ENCODE measurements around the gene BNIPL.
A peak's percentile ranks its signal among the peaks of the same experiment; 100 is the strongest.

DNA sequence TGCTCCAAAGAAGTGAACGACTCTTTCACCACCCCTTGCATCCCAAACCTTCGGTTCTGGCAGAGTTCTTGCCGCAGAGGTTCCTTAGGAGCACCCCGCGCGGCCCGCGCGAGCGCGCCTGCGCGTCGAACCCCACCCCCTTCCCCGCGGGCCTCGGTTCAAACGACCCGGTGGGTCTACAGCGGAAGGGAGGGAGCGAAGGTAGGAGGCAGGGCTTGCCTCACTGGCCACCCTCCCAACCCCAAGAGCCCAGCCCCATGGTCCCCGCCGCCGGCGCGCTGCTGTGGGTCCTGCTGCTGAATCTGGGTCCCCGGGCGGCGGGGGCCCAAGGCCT lies 11.2 kb downstream of the BNIPL start, which contains the start of gene C1orf56:
- no peak for TF ChIP-seq POLR2A (IDR thresholded peaks at IDR 0.05)
- no peak for TF ChIP-seq CTCF (IDR thresholded peaks at IDR 0.05)
- TF ChIP-seq POLR2AphosphoS5 (IDR thresholded peaks at IDR 0.05), result peak; percentile 41 to 72 (median 66)
- no peak for TF ChIP-seq EP300 (IDR thresholded peaks at IDR 0.05)

Measured in stomach (tissue), 4 donors.